Lower lobe of right lung (tissue), 2 donors: ENCODE results near the gene ARMC6. TPM values are rescaled to one million over a fixed set of nuclear protein-coding genes. Genes with fewer than 3 reads are reported as not detected.

ENCODE experiments used
- ATAC-seq, 2 donors: fragments of 200-7000 bp; cut with Tn5 transposase; one replicate each; pipeline ENCODE4 v1.9.1; 2020 to 2022; ENCODE audit warnings: mild to moderate bottlenecking in 2 of 2, moderate library complexity in 2 of 2
- DNase-seq: peaks from one replicate; pipeline ENCODE4 v3.0.0-alpha.2; 2020
- H3K27ac ChIP-seq: fragments of 200-600 bp; one replicate; pipeline ENCODE4 v1.8.0; 2022
- H3K27me3 ChIP-seq: fragments of 200-600 bp; one replicate; pipeline ENCODE4 v1.8.0; 2022; ENCODE audit warnings: low read depth
- H3K36me3 ChIP-seq: fragments of 200-600 bp; one replicate; pipeline ENCODE4 v1.8.0; 2022; ENCODE audit warnings: mild to moderate bottlenecking
- H3K4me1 ChIP-seq: fragments of 200-600 bp; one replicate; pipeline ENCODE4 v1.8.0; 2022
- H3K4me3 ChIP-seq: fragments of 200-600 bp; one replicate; pipeline ENCODE4 v1.8.0; 2022; ENCODE audit warnings: mild to moderate bottlenecking
- H3K9me3 ChIP-seq: fragments of 200-600 bp; one replicate; pipeline ENCODE4 v1.8.0; 2022
- CTCF ChIP-seq: fragments of 200-600 bp; IDR thresholded peaks from one replicate; pipeline ENCODE4 v1.8.0; 2022; ENCODE audit warnings: antibody characterized with exemption, mild to moderate bottlenecking
- intact Hi-C: fragments of 100-400 bp; cut with DNase I; formaldehyde crosslinking; loops from one replicate; pipeline ENCODE4 v1.11.0; 2022
- total RNA-seq: library from RNA; stranded (reverse); fragmentation: NEBNext Ultra II Directional; extraction: Animal tissue kit (Norgen Biotek cat#: 25700); gene quantifications from one replicate; pipeline ENCODE4 v1.2.1, GENCODE V29; 2021
- donor health status: DM: no; HTN: yes; CAD: no; lungs with severe emphysema.

ARMC6 gene
- total RNA-seq, 1 donor from 2014 or later = 20.2 TPM

- intact Hi-C loops = no loop called here
Measured at GRCh38 chr19:19063183-19064097, 30.0 kb downstream of the ARMC6 start, which contains the start of gene SLC25A42. SLC25A42 (plus strand) TSS chr19:19063994; CDS start chr19:19096125, 32,131 bp downstream.

GRCh38 chr19:19064098-19064722, 30.8 kb downstream of the ARMC6 start:
- peak; percentile 17 for TF ChIP-seq CTCF
- Histone ChIP-seq H3K4me3 (peak overlapping the region; percentile 76), H3K9me3 (no peaks in the 10 kb centered on the region), H3K27ac (peak overlapping the region; percentile 78), H3K36me3 (no peaks in the 10 kb centered on the region), H3K27me3 (no peaks in the 10 kb centered on the region), H3K4me1 (peaks cover 39% of the 10 kb centered on the region)
- DNase-seq (no peak), ATAC-seq (peak in 1 of 2 donors; percentile 1)
- intact Hi-C loops = no loop called here

More at GRCh38 chr19:19063183-19064097, 30.0 kb downstream of the ARMC6 start, which contains the start of gene SLC25A42:
- peak within 1 kb of the TSS; percentile 79 for H3K27ac ChIP-seq
- peak; percentile 99 for DNase-seq
- H3K36me3 ChIP-seq = peaks cover under 1% of the 10 kb centered on the region
- no peak for TF ChIP-seq CTCF
- peaks cover 31% of the 10 kb centered on the region for H3K4me1 ChIP-seq
- no peaks in the 10 kb centered on the region for H3K27me3 ChIP-seq
- no peaks in the 10 kb centered on the region for H3K9me3 ChIP-seq
- H3K4me3 ChIP-seq = peak within 1 kb of the TSS; percentile 76
- peak; percentile 97 to 98 for ATAC-seq

GRCh38 chr19:19064811-19065745, 31.7 kb downstream of the ARMC6 start:
- DNase-seq (no peak), ATAC-seq (no peak)
- no peak for TF ChIP-seq CTCF
- Histone ChIP-seq H3K4me1 (peaks cover 43% of the 10 kb centered on the region), H3K27me3 (no peaks in the 10 kb centered on the region), H3K4me3 (peak overlapping the region; percentile 76), H3K27ac (peak overlapping the region; percentile 58), H3K36me3 (no peaks in the 10 kb centered on the region), H3K9me3 (no peaks in the 10 kb centered on the region)
- intact Hi-C loops = no loop called here

GRCh38 chr19:19067276-19068072, 34.1 kb downstream of the ARMC6 start:
- H3K4me1 ChIP-seq = peaks cover 36% of the 10 kb centered on the region
- no peak overlapping the region for H3K27ac ChIP-seq
- H3K27me3 ChIP-seq = no peaks in the 10 kb centered on the region
- no peak for ATAC-seq
- no peak for DNase-seq
- no peaks in the 10 kb centered on the region for H3K36me3 ChIP-seq
- intact Hi-C loops = no loop called here
- TF ChIP-seq CTCF = no peak
- no peak overlapping the region for H3K4me3 ChIP-seq
- H3K9me3 ChIP-seq = no peaks in the 10 kb centered on the region
